GM10847 (cell line): Measurements from ENCODE around the gene ABCF3.

Experiments used
- POLR2A ChIP-seq: IDR thresholded peaks from 2 replicates; pipeline ENCODE4 v1.6.1; 2011; ENCODE audit not compliant: insufficient read length; ENCODE audit errors: extremely low read depth

ABCF3 gene

DNA sequence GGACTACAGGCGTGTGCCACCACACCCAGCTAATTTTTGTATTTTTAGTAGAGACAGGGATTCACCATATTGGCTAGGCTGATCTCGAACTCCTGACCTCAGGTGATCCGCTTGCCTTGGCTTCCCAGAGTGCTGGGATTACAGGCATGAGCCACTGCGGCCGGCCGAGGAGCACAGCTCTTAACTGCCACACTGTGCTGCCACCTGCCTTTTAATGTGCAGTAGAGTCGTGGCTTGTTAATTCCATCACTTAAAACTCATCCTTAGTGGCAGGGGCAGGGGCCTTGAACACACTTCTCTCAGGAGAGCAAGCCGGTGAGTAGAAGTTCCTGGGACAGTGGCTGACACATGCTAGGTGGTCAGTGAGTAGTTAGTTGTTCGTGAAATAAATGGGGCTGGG, 12.5 kb downstream of the ABCF3 start:
- no peak for TF ChIP-seq POLR2A

DNA sequence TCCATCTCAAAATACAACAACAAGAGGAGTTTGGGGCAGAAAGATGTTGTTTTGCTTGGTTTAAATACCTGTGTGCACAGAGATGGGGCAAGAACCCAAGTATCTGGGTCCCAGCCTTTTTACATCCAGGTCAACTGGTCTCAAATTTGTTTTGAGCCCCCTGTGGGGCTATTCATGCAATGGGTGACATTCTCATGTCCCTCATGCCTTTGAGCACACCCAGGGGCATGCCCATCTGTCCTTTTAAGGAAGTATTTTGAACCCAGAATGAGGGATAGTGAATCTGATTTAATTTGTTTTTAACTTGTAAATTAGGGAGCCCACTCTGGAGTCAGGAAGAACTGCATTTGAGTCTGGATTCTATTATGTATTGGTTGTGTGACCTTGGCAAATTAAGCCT, 14.8 kb downstream of the ABCF3 start:
- TF ChIP-seq POLR2A, result no peak

DNA sequence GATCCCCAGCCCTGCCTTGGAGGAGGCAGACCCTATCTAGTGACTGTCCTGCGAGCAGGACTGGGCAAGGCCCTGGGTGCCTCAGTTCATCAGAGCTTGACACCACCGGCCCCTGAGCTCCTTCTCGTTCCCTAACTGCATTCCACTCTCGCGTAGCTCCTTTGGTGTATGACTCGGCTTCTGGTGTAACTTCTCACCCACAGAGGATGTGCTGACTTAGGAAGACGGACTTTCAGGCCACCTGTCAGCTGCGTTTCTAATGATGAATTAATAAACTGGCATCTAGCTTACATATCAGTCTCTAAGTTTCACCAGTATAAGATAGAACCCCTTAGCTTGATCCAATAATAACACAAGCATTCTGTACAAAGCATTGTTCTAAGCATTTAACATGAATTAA, 17.5 kb downstream of the ABCF3 start:
- TF ChIP-seq POLR2A, result no peak

DNA sequence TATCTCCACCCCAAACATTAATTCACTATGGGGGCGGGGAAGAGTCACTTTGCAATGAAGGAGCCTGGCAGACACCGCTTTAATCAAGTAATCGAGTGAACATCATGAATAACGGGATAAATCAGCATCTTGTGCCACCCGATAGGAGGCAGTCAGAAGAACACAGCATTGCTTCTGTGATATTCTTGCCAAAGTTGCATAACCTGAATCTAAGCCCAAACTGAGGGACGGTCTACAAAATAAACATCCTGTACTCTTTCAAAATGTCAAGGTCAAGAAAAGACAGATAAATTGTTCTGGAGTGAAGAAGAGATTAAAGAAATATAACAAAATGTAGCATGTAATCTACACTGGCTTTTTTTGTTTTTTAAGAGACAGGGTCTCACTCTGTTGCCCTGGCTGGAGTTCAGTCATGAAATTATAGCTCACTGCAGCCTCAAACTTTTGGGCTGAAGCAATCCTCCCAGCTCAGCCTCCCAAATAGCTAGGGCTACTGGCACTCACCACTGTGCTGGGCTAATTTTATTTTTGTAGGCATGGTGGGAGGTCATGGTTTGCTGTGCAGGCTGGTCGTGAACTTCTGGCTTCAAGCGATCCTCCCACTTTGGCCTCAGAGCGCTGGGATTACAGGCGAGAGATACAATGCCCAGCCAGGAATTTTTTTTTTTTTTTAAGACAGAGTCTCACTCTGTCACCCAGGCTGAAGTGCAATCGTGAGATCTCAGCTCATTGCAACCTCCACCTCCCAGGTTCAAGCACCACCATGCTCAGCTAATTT, 23.3 kb downstream of the ABCF3 start:
- no peak for TF ChIP-seq POLR2A

DNA sequence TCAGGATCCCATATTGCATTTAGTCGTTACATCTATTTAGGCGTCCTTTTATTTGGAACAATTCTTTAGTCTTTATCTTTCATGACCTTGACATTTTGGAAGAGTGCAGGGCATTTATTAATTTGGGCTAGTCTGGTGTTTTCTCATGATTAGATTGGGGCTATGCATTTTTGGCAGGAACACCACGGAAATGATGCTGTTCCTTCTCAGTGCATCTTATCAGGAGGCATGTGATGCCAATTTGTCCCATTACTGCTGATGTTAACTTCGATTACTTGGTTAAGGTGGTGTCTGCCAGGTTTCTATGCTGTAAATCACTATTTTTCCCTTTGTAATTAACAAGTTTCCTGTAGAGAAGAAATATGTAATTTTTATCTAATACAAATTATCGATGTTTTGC, 25.3 kb downstream of the ABCF3 start:
- no peak for TF ChIP-seq POLR2A

DNA sequence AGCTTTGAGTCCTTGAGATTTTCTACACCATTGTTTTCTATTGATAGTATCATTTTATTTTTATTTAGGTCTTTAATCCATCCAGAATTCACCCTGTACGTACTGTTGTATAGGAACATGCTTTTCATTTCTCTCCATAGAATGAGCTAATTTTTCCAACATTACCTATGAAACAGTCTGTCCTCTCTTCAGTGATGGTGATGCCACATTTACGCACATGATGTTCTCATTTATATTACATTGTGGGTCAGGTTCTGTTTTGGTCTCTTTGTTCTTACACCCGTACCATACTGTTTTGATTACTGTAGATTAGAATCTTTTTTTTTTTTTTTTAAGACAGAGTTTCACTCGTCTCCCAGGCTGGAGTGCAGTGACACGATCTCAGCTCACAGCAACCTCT, 25.7 kb downstream of the ABCF3 start:
- no peak for TF ChIP-seq POLR2A

DNA sequence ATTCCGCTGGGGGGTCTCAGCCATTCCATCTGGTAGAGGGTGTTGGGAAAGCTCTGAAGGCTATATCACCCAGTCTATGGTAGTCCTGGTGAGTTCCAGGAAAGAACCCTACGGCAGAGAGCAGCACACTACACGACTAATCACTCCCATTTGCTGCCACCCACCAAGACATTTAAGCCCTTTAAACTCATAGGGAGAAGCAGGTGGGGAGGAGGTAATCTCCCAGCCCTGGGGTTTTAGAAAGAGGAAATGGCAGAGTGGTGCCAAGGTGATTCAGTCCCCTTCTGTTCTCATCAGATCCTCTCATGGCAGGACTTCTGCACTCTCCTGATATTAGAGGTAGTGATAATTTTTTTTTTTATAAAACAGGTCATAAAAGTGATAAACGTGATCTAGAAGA, 32.8 kb downstream of the ABCF3 start:
- no peak for TF ChIP-seq POLR2A

DNA sequence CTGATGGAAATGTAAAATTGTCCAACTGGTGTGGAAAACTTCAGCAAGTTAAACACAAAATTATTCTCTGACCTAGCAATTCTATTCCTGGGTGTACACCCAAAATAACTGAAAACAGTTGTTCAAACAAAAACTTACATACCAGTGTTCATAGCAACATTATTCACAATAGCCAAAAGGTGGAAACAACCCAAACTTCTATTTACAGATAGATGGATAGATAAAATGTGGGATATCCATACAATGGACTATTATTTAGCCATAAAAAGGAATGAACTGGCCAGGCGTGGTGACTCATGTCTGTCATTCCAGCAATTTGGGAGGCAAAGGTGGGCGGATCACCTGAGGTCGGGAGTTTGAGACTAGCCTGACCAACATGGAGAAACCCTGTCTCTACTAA, 36.5 kb downstream of the ABCF3 start:
- no peak for TF ChIP-seq POLR2A

DNA sequence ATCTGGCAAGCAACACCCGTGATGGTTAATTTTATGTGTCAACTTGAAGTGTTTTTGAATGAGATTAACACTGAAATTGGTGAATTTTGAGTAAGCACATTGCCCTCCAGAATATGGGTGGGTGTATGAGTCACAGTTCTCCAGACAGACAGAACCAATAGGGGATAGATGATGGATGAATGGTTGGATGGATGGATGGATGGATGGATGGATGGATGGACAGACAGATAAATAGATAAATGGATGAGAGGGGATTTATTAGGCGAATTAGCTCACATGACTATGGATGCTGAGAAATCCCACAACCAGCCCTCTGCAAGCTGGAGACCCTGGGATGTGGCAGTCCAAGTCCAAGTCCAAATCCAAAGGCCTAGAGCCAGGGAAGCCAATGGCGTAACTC, 37.9 kb downstream of the ABCF3 start:
- TF ChIP-seq POLR2A, result no peak

DNA sequence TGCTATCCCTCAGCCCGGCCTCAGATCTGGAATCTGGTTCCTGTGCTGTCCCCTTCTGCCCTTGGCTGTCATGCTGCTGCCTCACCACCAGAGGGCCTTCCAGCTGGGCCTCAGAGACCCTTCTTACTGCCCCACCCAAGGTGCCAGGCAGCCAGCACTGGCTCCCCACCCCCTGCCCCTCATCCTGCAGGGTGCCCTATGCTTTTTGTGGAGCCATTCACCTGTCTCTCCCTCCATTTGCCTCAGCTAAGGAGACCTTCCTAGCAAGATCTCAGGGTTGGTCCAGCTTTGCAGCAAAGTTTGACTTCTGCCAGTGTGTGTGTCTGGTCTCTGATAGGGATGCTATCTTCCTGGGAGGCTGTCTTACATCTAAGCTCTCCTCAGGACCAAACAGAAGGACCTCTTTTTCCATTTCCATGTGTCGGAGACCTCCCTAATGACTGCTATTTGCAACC, 41.5 kb downstream of the ABCF3 start:
- TF ChIP-seq POLR2A, result no peak

DNA sequence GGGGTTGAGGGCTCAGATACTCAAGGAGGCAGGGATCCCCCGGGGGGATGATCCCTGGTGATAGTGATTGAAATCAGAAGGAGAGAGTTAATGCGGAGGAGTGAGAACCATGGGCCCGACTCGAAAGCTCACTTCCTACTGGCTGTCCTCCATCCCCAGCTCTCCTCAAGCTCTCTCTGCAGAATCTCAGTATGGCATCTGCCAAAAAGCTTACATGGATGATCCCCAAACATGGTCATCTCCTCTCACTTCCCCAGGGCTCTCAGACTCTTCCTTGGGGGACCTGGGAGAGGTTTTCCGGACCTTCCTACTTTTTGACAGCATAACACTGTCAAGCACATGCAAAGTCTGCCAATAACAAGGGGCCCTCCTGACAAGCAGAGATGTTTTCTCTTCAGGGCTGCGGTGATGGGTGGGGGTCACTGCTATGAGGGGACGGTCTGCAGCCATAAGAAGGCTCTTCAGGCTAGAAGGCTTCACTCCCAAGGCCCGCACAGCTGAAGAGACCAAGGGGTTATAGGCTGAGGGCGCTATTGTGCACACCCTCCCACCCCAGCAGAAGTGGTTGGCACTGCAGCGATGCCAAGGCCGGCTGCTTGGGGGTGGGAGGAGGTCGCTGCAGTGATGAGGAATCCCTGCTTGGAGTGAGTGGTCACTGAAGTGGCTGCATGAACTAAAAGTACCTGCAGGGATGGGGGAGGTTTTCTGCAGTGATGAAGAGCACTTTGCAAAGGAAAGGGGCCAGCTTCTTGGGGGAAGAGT, 42.6 kb downstream of the ABCF3 start:
- TF ChIP-seq POLR2A, result no peak

DNA sequence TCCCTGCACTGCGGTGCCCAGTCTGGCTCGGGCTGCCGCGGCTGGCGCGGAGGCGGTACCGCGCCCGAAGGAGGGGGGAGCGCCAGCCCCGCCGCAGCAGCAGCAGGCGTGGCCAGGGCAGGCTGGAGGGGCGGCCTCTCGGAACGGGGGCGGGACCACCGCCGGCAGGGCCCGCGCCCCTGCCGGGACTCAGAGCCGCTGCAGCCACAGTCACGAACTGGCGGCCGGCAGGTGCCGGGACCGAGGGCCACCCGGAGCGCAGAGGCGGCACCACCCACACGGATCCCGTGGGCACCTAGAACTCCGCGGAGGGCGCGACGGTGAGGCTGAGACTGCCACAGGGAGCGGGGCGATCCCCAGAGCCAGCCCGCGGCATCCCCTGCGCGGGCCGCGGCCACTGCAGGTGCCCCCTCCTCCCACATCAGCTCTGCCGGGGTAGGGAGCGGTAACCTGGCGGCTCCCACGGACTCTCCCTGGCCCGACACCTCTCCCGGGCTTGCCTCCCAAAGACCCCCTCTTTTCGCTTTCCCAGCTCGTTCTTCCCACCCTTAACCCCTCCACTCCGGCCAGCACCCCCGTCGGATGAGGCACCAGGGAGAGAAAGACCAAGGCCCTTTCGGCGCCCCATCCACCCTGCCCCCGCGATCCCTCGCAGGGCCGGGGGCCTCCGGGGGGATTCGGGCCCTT, 43.5 kb downstream of the ABCF3 start, which contains the start of gene VWA5B2:
Gene VWA5B2, plus strand, starts transcription at position 192 of the 687 bp plus-strand sequence. CDS start 944 bp downstream, outside the sequence.
- no peak for TF ChIP-seq POLR2A

DNA sequence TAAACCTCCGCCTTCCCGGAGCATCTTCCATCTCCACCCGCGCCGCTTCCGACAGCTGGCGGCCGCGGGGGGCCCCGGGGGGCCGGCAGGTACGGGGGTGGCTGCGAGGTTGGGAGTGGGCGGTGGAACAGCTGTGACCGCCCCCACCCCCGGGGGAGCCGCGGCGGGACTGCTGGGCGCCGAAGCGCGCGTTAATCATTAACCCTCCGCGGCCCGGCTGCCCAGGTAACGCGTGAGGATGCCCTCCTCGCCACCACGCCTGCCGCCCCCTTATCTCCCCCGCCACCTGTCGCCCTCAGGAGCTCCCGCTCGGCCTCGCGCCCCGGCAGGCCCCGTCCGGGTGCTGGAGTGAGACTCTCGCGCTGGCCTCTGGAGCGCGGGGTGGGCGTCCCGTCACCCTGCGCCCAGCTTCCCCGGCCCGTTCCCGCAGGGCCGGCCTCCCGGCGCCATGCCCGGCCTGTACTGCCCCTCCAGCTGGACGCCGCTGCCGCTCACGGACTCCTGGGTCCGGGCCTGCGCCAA, 44.1 kb downstream of the ABCF3 start:
- no peak for TF ChIP-seq POLR2A

DNA sequence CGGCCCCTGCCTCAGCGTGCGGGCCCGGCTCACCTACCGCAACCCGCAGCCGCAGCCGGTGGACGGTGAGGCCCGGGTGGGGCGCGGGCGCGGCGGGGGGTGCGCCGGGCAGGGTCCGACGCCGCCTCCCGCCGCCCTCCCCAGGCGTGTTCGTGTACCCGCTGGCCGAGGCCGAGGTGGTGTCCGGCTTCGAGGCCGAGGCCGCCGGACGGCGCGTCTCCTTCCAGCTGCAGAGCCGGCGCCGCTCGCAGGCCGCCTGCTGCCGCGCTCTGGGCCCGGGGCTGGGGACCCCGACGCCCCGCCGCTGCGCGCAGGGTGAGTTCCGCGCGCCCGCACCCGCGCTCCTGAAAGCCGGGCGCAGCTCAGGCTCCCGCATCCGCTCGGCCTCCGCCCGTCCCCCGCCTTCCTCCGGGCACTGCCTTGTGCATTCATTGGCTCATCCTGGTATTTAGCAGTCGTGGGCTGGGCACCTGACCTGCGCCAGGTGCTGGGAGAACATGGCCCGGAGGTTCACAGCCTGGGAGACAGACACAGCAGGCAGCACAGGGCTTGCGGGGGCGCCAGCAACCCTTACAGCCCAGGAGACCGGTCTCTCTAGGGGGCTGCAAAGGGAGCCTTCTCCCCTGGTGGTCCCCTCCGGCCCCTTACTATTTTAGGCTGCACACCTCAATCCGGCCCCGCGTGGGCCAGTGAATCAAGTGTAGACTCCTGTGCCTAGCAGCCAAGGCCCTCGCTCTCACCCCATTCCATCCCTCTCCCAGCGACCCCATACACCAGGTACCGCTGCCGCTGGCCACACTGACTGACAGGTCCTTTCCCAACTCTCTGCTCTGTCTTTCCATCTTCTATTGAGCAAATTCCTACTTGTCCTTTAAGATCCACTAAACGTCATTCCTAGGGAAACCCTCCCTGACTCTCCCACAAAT, 44.9 kb downstream of the ABCF3 start:
- TF ChIP-seq POLR2A, result no peak
